Measurements from ENCODE around the gene FNDC4.

Gene FNDC4

GRCh38 chr2:27537287-27537686 is 42.3 kb upstream of the FNDC4 start:
- H3K4me2 ChIP-seq (ENCODE audit: low read depth, low read length, poor library complexity, severe bottlenecking), result no peak overlapping the region
- H3K79me2 ChIP-seq (ENCODE audit: insufficient read depth, low read length), result no peaks in the 10 kb centered on the region
- H3K9me2 ChIP-seq (replicated peaks; ENCODE audit: low read depth, low read length), result no peaks in the 10 kb centered on the region
- H3F3A ChIP-seq (ENCODE audit: low read depth), result no peaks in the 10 kb centered on the region
- H3K4me3 ChIP-seq (ENCODE audit: low read length, poor library complexity, severe bottlenecking), result no peak overlapping the region
- H4K20me1 ChIP-seq (ENCODE audit: insufficient read depth, low read length, poor library complexity, severe bottlenecking), result no peaks in the 10 kb centered on the region
- no peaks in the 10 kb centered on the region for H3K36me3 ChIP-seq (ENCODE audit: insufficient read depth, low read length)
- no peaks in the 10 kb centered on the region for H3K9me3 ChIP-seq (ENCODE audit: insufficient read depth, low read depth, low read length)
- H3K9ac ChIP-seq (ENCODE audit: low read depth, low read length, poor library complexity, severe bottlenecking), result no peak overlapping the region
- no peaks in the 10 kb centered on the region for H3K27me3 ChIP-seq (ENCODE audit: insufficient read depth, low read length, poor library complexity, severe bottlenecking)
- no peak overlapping the region for H2AFZ ChIP-seq (ENCODE audit: low read length)
- TF ChIP-seq, protein P1, sequence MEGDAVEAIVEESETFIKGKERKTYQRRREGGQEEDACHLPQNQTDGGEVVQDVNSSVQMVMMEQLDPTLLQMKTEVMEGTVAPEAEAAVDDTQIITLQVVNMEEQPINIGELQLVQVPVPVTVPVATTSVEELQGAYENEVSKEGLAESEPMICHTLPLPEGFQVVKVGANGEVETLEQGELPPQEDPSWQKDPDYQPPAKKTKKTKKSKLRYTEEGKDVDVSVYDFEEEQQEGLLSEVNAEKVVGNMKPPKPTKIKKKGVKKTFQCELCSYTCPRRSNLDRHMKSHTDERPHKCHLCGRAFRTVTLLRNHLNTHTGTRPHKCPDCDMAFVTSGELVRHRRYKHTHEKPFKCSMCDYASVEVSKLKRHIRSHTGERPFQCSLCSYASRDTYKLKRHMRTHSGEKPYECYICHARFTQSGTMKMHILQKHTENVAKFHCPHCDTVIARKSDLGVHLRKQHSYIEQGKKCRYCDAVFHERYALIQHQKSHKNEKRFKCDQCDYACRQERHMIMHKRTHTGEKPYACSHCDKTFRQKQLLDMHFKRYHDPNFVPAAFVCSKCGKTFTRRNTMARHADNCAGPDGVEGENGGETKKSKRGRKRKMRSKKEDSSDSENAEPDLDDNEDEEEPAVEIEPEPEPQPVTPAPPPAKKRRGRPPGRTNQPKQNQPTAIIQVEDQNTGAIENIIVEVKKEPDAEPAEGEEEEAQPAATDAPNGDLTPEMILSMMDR (conservative IDR thresholded peaks at IDR 0.05; ENCODE audit: low read length), result no peak
- no peak for TF ChIP-seq EZH2phosphoT487 (IDR thresholded peaks at IDR 0.05; ENCODE audit: borderline replicate concordance)
- H3K4me1 ChIP-seq (ENCODE audit: insufficient read depth, low read length, poor library complexity, severe bottlenecking), result no peaks in the 10 kb centered on the region

GRCh38 chr2:27531983-27532382 is 37.0 kb upstream of the FNDC4 start:
- H3K4me2 ChIP-seq (ENCODE audit: low read depth, low read length, poor library complexity, severe bottlenecking), result no peak overlapping the region
- no peaks in the 10 kb centered on the region for H3K4me1 ChIP-seq (ENCODE audit: insufficient read depth, low read length, poor library complexity, severe bottlenecking)
- H3K9ac ChIP-seq (ENCODE audit: low read depth, low read length, poor library complexity, severe bottlenecking), result no peak overlapping the region
- H3K9me2 ChIP-seq (replicated peaks; ENCODE audit: low read depth, low read length), result no peaks in the 10 kb centered on the region
- TF ChIP-seq EZH2phosphoT487 (IDR thresholded peaks at IDR 0.05; ENCODE audit: borderline replicate concordance), result no peak
- TF ChIP-seq, protein P1 (conservative IDR thresholded peaks at IDR 0.05; ENCODE audit: low read length), result no peak
- H3K9me3 ChIP-seq (ENCODE audit: insufficient read depth, low read depth, low read length), result no peaks in the 10 kb centered on the region
- H3F3A ChIP-seq (ENCODE audit: low read depth), result no peaks in the 10 kb centered on the region
- H3K36me3 ChIP-seq (ENCODE audit: insufficient read depth, low read length), result no peaks in the 10 kb centered on the region
- no peaks in the 10 kb centered on the region for H4K20me1 ChIP-seq (ENCODE audit: insufficient read depth, low read length, poor library complexity, severe bottlenecking)
- no peaks in the 10 kb centered on the region for H3K79me2 ChIP-seq (ENCODE audit: insufficient read depth, low read length)
- no peaks in the 10 kb centered on the region for H3K27me3 ChIP-seq (ENCODE audit: insufficient read depth, low read length, poor library complexity, severe bottlenecking)
- no peak overlapping the region for H3K4me3 ChIP-seq (ENCODE audit: low read length, poor library complexity, severe bottlenecking)
- H2AFZ ChIP-seq (ENCODE audit: low read length), result no peak overlapping the region

- Histone ChIP-seq H3K27me3 (ENCODE audit: insufficient read depth, low read length, poor library complexity, severe bottlenecking) (no peaks in the 10 kb centered on the region), H3K4me1 (ENCODE audit: insufficient read depth, low read length, poor library complexity, severe bottlenecking) (no peaks in the 10 kb centered on the region), H3K79me2 (ENCODE audit: insufficient read depth, low read length) (no peaks in the 10 kb centered on the region), H2AFZ (ENCODE audit: low read length) (no peak overlapping the region), H3K9me3 (ENCODE audit: insufficient read depth, low read depth, low read length) (no peaks in the 10 kb centered on the region), H3K9me2 (replicated peaks; ENCODE audit: low read depth, low read length) (no peaks in the 10 kb centered on the region), H4K20me1 (ENCODE audit: insufficient read depth, low read length, poor library complexity, severe bottlenecking) (no peaks in the 10 kb centered on the region), H3K36me3 (ENCODE audit: insufficient read depth, low read length) (no peaks in the 10 kb centered on the region), H3K4me2 (ENCODE audit: low read depth, low read length, poor library complexity, severe bottlenecking) (no peak overlapping the region), H3K9ac (ENCODE audit: low read depth, low read length, poor library complexity, severe bottlenecking) (no peak overlapping the region), H3K4me3 (ENCODE audit: low read length, poor library complexity, severe bottlenecking) (no peak overlapping the region), H3F3A (ENCODE audit: low read depth) (no peaks in the 10 kb centered on the region)
- TF ChIP-seq EZH2phosphoT487 (IDR thresholded peaks at IDR 0.05; ENCODE audit: borderline replicate concordance), result no peak
- TF ChIP-seq, protein P1 (conservative IDR thresholded peaks at IDR 0.05; ENCODE audit: low read length), result no peak
Measured at GRCh38 chr2:27527182-27527581, 32.2 kb upstream of the FNDC4 start.

Data from Loucy (cell line).